Measurements from ENCODE around the gene CCDC192.

DNA sequence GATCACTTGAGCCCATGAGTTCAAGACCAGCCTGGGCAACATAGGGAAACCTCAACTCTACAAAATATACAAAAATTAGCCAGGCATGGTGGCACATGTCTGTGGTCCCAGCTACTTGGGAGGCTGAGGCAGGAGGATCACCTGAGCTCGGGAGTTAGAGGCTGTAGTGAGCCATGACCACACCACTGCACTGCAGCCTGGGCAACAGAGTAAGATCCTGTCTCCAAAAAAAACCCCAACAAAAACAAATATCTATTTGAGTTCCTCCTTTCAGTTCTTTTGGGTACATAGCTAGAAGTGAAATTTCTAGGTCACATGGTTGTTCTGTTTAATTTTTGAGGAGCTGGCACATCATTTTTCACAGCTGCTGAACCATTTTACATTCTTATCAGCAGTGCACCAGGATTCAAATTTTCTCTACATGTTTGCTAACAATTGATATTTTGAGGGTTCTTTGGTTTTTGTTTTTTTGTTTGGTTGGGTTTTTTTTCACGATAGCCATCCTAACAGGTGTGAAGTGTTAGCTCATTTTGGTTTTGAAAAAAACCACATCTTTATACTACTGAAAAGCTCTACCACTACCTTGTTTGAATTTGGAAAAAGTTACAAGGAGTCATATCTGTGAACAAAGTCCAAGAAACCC is 203.5 kb downstream of the CCDC192 start:
- TF ChIP-seq, protein P1, sequence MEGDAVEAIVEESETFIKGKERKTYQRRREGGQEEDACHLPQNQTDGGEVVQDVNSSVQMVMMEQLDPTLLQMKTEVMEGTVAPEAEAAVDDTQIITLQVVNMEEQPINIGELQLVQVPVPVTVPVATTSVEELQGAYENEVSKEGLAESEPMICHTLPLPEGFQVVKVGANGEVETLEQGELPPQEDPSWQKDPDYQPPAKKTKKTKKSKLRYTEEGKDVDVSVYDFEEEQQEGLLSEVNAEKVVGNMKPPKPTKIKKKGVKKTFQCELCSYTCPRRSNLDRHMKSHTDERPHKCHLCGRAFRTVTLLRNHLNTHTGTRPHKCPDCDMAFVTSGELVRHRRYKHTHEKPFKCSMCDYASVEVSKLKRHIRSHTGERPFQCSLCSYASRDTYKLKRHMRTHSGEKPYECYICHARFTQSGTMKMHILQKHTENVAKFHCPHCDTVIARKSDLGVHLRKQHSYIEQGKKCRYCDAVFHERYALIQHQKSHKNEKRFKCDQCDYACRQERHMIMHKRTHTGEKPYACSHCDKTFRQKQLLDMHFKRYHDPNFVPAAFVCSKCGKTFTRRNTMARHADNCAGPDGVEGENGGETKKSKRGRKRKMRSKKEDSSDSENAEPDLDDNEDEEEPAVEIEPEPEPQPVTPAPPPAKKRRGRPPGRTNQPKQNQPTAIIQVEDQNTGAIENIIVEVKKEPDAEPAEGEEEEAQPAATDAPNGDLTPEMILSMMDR (conservative IDR thresholded peaks at IDR 0.05; ENCODE audit: low read length), result no peak
- TF ChIP-seq EZH2phosphoT487 (IDR thresholded peaks at IDR 0.05; ENCODE audit: borderline replicate concordance), result no peak

All from Loucy (cell line).